OCI-LY1 (cell line): Measurements from ENCODE around the gene SELENOW.
"Not testable (repeated sequence)": the region's sequence is repeated elsewhere in the genome, so short reads cannot be mapped to it uniquely, and the experiment has no call there.

ENCODE experiments used
- CTCF ChIP-seq: fragments of 200-600 bp; sonication (generic), shearing (Covaris generic); IDR thresholded peaks from 2 replicates; pipeline ENCODE4 v1.5.1; 2017; ENCODE audit warnings: mild to moderate bottlenecking, antibody characterized with exemption, low read length, moderate library complexity, mixed read lengths
- EZH2 ChIP-seq: fragments of 200-600 bp; sonication (generic), shearing (Covaris generic); IDR thresholded peaks from 2 replicates; pipeline ENCODE4 v1.8.0; 2017; ENCODE audit warnings: borderline replicate concordance, mixed run types, mild to moderate bottlenecking, antibody characterized with exemption, low read length, moderate library complexity, mixed read lengths

- not testable (repeated sequence) for TF ChIP-seq CTCF, EZH2
Observed at GRCh38 chr19:47764705-47765104, 13.8 kb upstream of the SELENOW start.
